Esophagus muscularis mucosa (tissue), 4 donors: ENCODE measurements around the gene CHRDL2. TPM values are rescaled to one million over a fixed set of nuclear protein-coding genes. Genes with fewer than 3 reads are reported as not detected.

ENCODE experiments used
- DNase-seq: peaks from one replicate; pipeline ENCODE4 v3.0.0-alpha.2; 2017; ENCODE audit errors: extremely low spot score
- H3K27ac ChIP-seq, 4 donors: fragments of 200-600 bp; sonication (generic); replicated peaks in 1 of 4; 1 replicate in 3 of 4; 2 replicates in 1 of 4; pipeline ENCODE4 v1.5.1; 2016 to 2019; ENCODE audit warnings: mild to moderate bottlenecking in 1 of 4
- H3K27me3 ChIP-seq, 4 donors: fragments of 200-600 bp; sonication (generic); one replicate each; pipeline versions ENCODE4 v1.5.1 to v1.6.0; 2016 to 2019
- H3K36me3 ChIP-seq, 4 donors: fragments of 200-600 bp; sonication (generic); one replicate each; pipeline ENCODE4 v1.5.1; 2016 to 2019
- H3K4me1 ChIP-seq, 4 donors: fragments of 200-600 bp; sonication (generic); one replicate each; pipeline ENCODE4 v1.5.1; 2016 to 2019
- H3K4me3 ChIP-seq, 4 donors: fragments of 200-600 bp; sonication (generic); 1 replicate in 2 of 4; 2 replicates in 2 of 4; pipeline ENCODE4 v1.5.1; 2016 to 2019; ENCODE audit warnings: mild to moderate bottlenecking in 4 of 4, moderate library complexity in 1 of 4
- H3K9me3 ChIP-seq, 4 donors: fragments of 200-600 bp; sonication (generic); 1 replicate in 3 of 4; 2 replicates in 1 of 4; pipeline ENCODE4 v1.5.1; 2016 to 2019
- CTCF ChIP-seq, 3 experiments: fragments of 200-600 bp in 2 of 3; fragments of 450-650 bp in 1 of 3; sonication (generic) in 2 of 3; IDR thresholded peaks; one replicate each; pipeline ENCODE4 v1.5.1; 2017 to 2019; ENCODE audit warnings: antibody characterized with exemption in 3 of 3, mild to moderate bottlenecking in 2 of 3, moderate library complexity in 1 of 3
- EP300 ChIP-seq: sonication (generic); formaldehyde crosslinking; IDR thresholded peaks from one replicate; pipeline ENCODE4 v1.6.1; 2017; ENCODE audit warnings: antibody characterized with exemption
- POLR2A ChIP-seq: fragments of 450-650 bp; IDR thresholded peaks from one replicate; pipeline ENCODE4 v1.6.1; 2017; ENCODE audit warnings: antibody characterized with exemption, moderate library complexity, mild to moderate bottlenecking, low read depth
- POLR2AphosphoS5 ChIP-seq, 2 donors: sonication (generic); formaldehyde crosslinking; IDR thresholded peaks; one replicate each; pipeline ENCODE4 v1.6.1; 2017; ENCODE audit warnings: antibody characterized with exemption in 2 of 2
- WGBS: methylation state at CpG from one replicate; pipeline ENCODE4 v1.1.5; 2018; 5-methylcytosine and 5-hydroxymethylcytosine counted together
- intact Hi-C: fragments of 100-400 bp; cut with DNase I; formaldehyde crosslinking; loops from one replicate; pipeline ENCODE4 v1.15.1; 2023
- total RNA-seq, 4 donors: library from RNA; depleted of rRNA; stranded (reverse); fragments of >200 nt; gene quantifications; one replicate each; pipeline versions ENCODE4 v1.1.0 to v1.2.1, GENCODE V29; 2016

Gene CHRDL2
- total RNA-seq, 4 donors from 2014 or later: 0.40 to 0.50 TPM; not detected in 2

- H3K27me3 ChIP-seq: peaks cover 0 to 5% (median 0%) of the 10 kb centered on the region in 4 donors
- WGBS: 80% methylated on average over 1 of the region's 1 CpG
- TF ChIP-seq EP300 (no peak), CTCF (IDR thresholded peaks at IDR 0.05) (no peak), POLR2AphosphoS5 (IDR thresholded peaks at IDR 0.05) (no peak), POLR2A (no peak)
- no peaks in the 10 kb centered on the region for H3K9me3 ChIP-seq
- no peak overlapping the region for H3K27ac ChIP-seq
- H3K4me1 ChIP-seq: peaks cover 25 to 57% (median 49%) of the 10 kb centered on the region in 4 donors
- intact Hi-C loops: no loop called here
- DNase-seq: no peak
- H3K4me3 ChIP-seq: no peak overlapping the region
- H3K36me3 ChIP-seq: no peaks in the 10 kb centered on the region
Measured at GRCh38 chr11:74684661-74685060, 46.6 kb downstream of the CHRDL2 start.

- no peak for DNase-seq
- WGBS: 63% methylated on average over 6 of the region's 12 CpGs
- peaks cover 0 to 5% (median 0%) of the 10 kb centered on the region in 4 donors for H3K27me3 ChIP-seq
- intact Hi-C loops: no loop called here
- no peaks in the 10 kb centered on the region for H3K36me3 ChIP-seq
- no peaks in the 10 kb centered on the region for H3K9me3 ChIP-seq
- TF ChIP-seq POLR2AphosphoS5 (IDR thresholded peaks at IDR 0.05): no peak
- TF ChIP-seq EP300: no peak
- TF ChIP-seq CTCF (IDR thresholded peaks at IDR 0.05): no peak
- TF ChIP-seq POLR2A: no peak
- H3K4me3 ChIP-seq: peak overlapping the region; percentile 52 to 66 (median 56)
- peak overlapping the region in 1 of 4 donors; percentile 80 for H3K27ac ChIP-seq
- peaks cover 25 to 63% (median 51%) of the 10 kb centered on the region in 4 donors for H3K4me1 ChIP-seq
Measured at GRCh38 chr11:74683941-74684481, 47.2 kb downstream of the CHRDL2 start.

GRCh38 chr11:74683279-74683871 lies 47.9 kb downstream of the CHRDL2 start:
- 7% methylated on average over 7 of the region's 59 CpGs for WGBS
- no peak for DNase-seq
- H3K9me3 ChIP-seq: no peaks in the 10 kb centered on the region
- H3K4me1 ChIP-seq: peaks cover 25 to 68% (median 54%) of the 10 kb centered on the region in 4 donors
- TF ChIP-seq POLR2A (no peak), CTCF (IDR thresholded peaks at IDR 0.05) (peak; percentile 48 to 69 (median 48))
- H3K27ac ChIP-seq: peak overlapping the region; percentile 69 to 80 (median 76)
- peak overlapping the region; percentile 52 to 66 (median 56) for H3K4me3 ChIP-seq
- intact Hi-C loops: no loop called here
- no peaks in the 10 kb centered on the region for H3K36me3 ChIP-seq
- peaks cover 0 to 5% (median 0%) of the 10 kb centered on the region in 4 donors for H3K27me3 ChIP-seq

GRCh38 chr11:74682731-74683278 lies 48.4 kb downstream of the CHRDL2 start:
- no peaks in the 10 kb centered on the region for H3K36me3 ChIP-seq
- DNase-seq: no peak
- TF ChIP-seq POLR2A: no peak
- TF ChIP-seq CTCF (IDR thresholded peaks at IDR 0.05): no peak
- no peak for TF ChIP-seq EP300
- TF ChIP-seq POLR2AphosphoS5 (IDR thresholded peaks at IDR 0.05): no peak
- H3K4me1 ChIP-seq: peaks cover 25 to 63% (median 52%) of the 10 kb centered on the region in 4 donors
- H3K27ac ChIP-seq: peak overlapping the region; percentile 69 to 80 (median 76)
- H3K4me3 ChIP-seq: peak overlapping the region; percentile 52 to 66 (median 56)
- 83% methylated on average over 14 of the region's 14 CpGs for WGBS
- intact Hi-C loops: no loop called here
- H3K9me3 ChIP-seq: no peaks in the 10 kb centered on the region
- H3K27me3 ChIP-seq: peaks cover 0 to 5% (median 0%) of the 10 kb centered on the region in 4 donors
